Breast epithelium (tissue), 3 donors: Measurements from ENCODE around the gene GTF2E1.

Experiments
- POLR2A ChIP-seq: fragments of 450-650 bp; IDR thresholded peaks from one replicate; pipeline ENCODE4 v1.6.1; 2016; ENCODE audit warnings: antibody characterized with exemption, mild to moderate bottlenecking, moderate library complexity
- POLR2AphosphoS5 ChIP-seq, 3 donors: sonication (generic); formaldehyde crosslinking; IDR thresholded peaks; one replicate each; pipeline ENCODE4 v1.6.1; 2017; ENCODE audit warnings: antibody characterized with exemption in 3 of 3
- TF ChIP-seq, protein P1 (sequence below), 3 donors: fragments of 450-650 bp; IDR thresholded peaks; one replicate each; pipeline ENCODE4 v1.5.1; 2016 to 2017; ENCODE audit warnings: antibody characterized with exemption in 3 of 3, mild to moderate bottlenecking in 3 of 3, moderate library complexity in 3 of 3

DNA sequence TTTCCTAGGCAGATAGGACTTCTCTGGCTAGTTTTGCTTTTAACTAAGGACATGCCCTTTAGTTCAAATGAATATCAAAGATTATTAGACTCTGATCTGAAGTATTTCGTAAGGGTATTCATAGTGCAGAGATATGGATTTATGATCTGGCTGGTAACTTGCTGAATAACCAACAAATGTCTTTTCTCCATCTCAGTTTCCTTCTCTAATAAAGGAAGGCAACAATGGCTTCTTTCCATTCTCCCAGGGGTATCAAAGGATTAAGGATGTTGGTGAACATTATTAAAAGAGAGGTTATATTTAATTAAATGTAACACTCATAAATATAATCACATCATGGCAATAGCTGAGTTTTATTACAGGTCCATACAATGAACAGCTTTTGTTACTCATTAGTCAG lies 86.3 kb downstream of the GTF2E1 start:
- TF ChIP-seq, protein P1, sequence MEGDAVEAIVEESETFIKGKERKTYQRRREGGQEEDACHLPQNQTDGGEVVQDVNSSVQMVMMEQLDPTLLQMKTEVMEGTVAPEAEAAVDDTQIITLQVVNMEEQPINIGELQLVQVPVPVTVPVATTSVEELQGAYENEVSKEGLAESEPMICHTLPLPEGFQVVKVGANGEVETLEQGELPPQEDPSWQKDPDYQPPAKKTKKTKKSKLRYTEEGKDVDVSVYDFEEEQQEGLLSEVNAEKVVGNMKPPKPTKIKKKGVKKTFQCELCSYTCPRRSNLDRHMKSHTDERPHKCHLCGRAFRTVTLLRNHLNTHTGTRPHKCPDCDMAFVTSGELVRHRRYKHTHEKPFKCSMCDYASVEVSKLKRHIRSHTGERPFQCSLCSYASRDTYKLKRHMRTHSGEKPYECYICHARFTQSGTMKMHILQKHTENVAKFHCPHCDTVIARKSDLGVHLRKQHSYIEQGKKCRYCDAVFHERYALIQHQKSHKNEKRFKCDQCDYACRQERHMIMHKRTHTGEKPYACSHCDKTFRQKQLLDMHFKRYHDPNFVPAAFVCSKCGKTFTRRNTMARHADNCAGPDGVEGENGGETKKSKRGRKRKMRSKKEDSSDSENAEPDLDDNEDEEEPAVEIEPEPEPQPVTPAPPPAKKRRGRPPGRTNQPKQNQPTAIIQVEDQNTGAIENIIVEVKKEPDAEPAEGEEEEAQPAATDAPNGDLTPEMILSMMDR (IDR thresholded peaks at IDR 0.05), result no peak
- TF ChIP-seq POLR2A, result no peak
- no peak for TF ChIP-seq POLR2AphosphoS5 (IDR thresholded peaks at IDR 0.05)
